MG63 (cell line): ENCODE measurements around the gene TEFM. TPM values are rescaled to one million over a fixed set of nuclear protein-coding genes. Genes with fewer than 3 reads are reported as not detected.
"Not testable (repeated sequence)": the region's sequence is repeated elsewhere in the genome, so short reads cannot be mapped to it uniquely, and the experiment has no call there.

Source experiments
- DNase-seq: peaks from one replicate; pipeline ENCODE4 v3.0.0-alpha.2; 2020
- H3K27me3 ChIP-seq: fragments of 250-450 bp; sonication (Bioruptor Pico); 2 replicates; pipeline ENCODE4 v1.5.1; 2020; ENCODE audit warnings: mild to moderate bottlenecking, moderate library complexity
- H3K36me3 ChIP-seq: fragments of 250-450 bp; sonication (Bioruptor Pico); 2 replicates; pipeline ENCODE4 v1.5.1; 2020; ENCODE audit warnings: mild to moderate bottlenecking, moderate library complexity
- H3K4me3 ChIP-seq: fragments of 250-450 bp; sonication (Bioruptor Pico); 2 replicates; pipeline ENCODE4 v1.5.1; 2020; ENCODE audit warnings: mild to moderate bottlenecking, moderate library complexity
- H3K9me3 ChIP-seq: fragments of 250-450 bp; sonication (Bioruptor Pico); 2 replicates; pipeline ENCODE4 v1.5.1; 2020; ENCODE audit warnings: mild to moderate bottlenecking, moderate library complexity
- total RNA-seq: library from RNA; depleted of rRNA; stranded (reverse); fragments of >200 nt; shearing (Covaris generic); gene quantifications from 2 replicates; pipeline ENCODE4 v1.2.3, GENCODE V29; 2014; ENCODE audit warnings: low replicate concordance; rRNA removed

The TEFM gene
- total RNA-seq = 18.7 and 38.6 TPM in 2 replicates

- peak; percentile 93 for DNase-seq
- H3K9me3 ChIP-seq = no peaks in the 10 kb centered on the region
These were observed at the start of gene TEFM for GRCh38 chr17:30906101-30906911. TEFM (minus strand) TSS chr17:30906238; CDS start chr17:30906198, 40 bp downstream.

GRCh38 chr17:30954046-30954830, 48.2 kb upstream of the TEFM start:
- Histone ChIP-seq H3K36me3 (no peaks in the 10 kb centered on the region), H3K4me3 (no peak overlapping the region), H3K9me3 (no peaks in the 10 kb centered on the region), H3K27me3 (no peaks in the 10 kb centered on the region)
- no peak for DNase-seq

More at GRCh38 chr17:30906101-30906911, at the start of gene TEFM:
- Histone ChIP-seq H3K36me3 (peaks cover 25% of the 10 kb centered on the region), H3K27me3 (no peaks in the 10 kb centered on the region), H3K4me3 (peak within 1 kb of the TSS; percentile 75)

GRCh38 chr17:30952638-30953393, 46.8 kb upstream of the TEFM start:
- Histone ChIP-seq H3K9me3 (no peaks in the 10 kb centered on the region), H3K36me3 (no peaks in the 10 kb centered on the region), H3K27me3 (no peaks in the 10 kb centered on the region), H3K4me3 (no peak overlapping the region)
- no peak for DNase-seq

- Histone ChIP-seq H3K9me3 (no peaks in the 10 kb centered on the region), H3K27me3 (no peaks in the 10 kb centered on the region), H3K4me3 (no peak overlapping the region), H3K36me3 (no peaks in the 10 kb centered on the region)
- DNase-seq = peak; percentile 67
These were observed 44.8 kb upstream of the TEFM start for GRCh38 chr17:30950669-30951399.

GRCh38 chr17:30950189-30950588, 44.2 kb upstream of the TEFM start:
- Histone ChIP-seq H3K36me3 (no peaks in the 10 kb centered on the region), H3K4me3 (no peak overlapping the region), H3K9me3 (no peaks in the 10 kb centered on the region), H3K27me3 (no peaks in the 10 kb centered on the region)
- no peak for DNase-seq

GRCh38 chr17:30947796-30948195, 41.8 kb upstream of the TEFM start:
- H3K4me3 ChIP-seq = no peak overlapping the region
- H3K9me3 ChIP-seq = no peaks in the 10 kb centered on the region
- H3K36me3 ChIP-seq = no peaks in the 10 kb centered on the region
- H3K27me3 ChIP-seq = no peaks in the 10 kb centered on the region
- DNase-seq = no peak

GRCh38 chr17:30942308-30943079, 36.5 kb upstream of the TEFM start:
- Histone ChIP-seq H3K9me3 (no peaks in the 10 kb centered on the region), H3K4me3 (no peak overlapping the region), H3K36me3 (no peaks in the 10 kb centered on the region), H3K27me3 (no peaks in the 10 kb centered on the region)
- no peak for DNase-seq

GRCh38 chr17:30939051-30939689, 33.1 kb upstream of the TEFM start:
- Histone ChIP-seq H3K36me3 (no peaks in the 10 kb centered on the region), H3K4me3 (no peak overlapping the region), H3K27me3 (no peaks in the 10 kb centered on the region), H3K9me3 (no peaks in the 10 kb centered on the region)
- DNase-seq = no peak

- no peaks in the 10 kb centered on the region for H3K36me3 ChIP-seq
- H3K9me3 ChIP-seq = no peaks in the 10 kb centered on the region
- DNase-seq = no peak
- H3K27me3 ChIP-seq = no peaks in the 10 kb centered on the region
- H3K4me3 ChIP-seq = no peak overlapping the region
These were observed 27.9 kb upstream of the TEFM start for GRCh38 chr17:30933966-30934365.

GRCh38 chr17:30931582-30931981, 25.5 kb upstream of the TEFM start:
- not testable (repeated sequence) for H3K36me3 ChIP-seq, H3K27me3 ChIP-seq, DNase-seq, H3K9me3 ChIP-seq, H3K4me3 ChIP-seq

- Histone ChIP-seq H3K36me3 (no peaks in the 10 kb centered on the region), H3K27me3 (no peaks in the 10 kb centered on the region), H3K9me3 (no peaks in the 10 kb centered on the region), H3K4me3 (no peak overlapping the region)
- DNase-seq = no peak
These were observed 24.5 kb upstream of the TEFM start for GRCh38 chr17:30930495-30930894.

- H3K9me3 ChIP-seq, H3K27me3 ChIP-seq, H3K36me3 ChIP-seq, DNase-seq, H3K4me3 ChIP-seq: not testable (repeated sequence)
These were observed 23.8 kb upstream of the TEFM start for GRCh38 chr17:30929861-30930260.

- Histone ChIP-seq H3K36me3 (no peaks in the 10 kb centered on the region), H3K4me3 (no peak overlapping the region), H3K27me3 (no peaks in the 10 kb centered on the region), H3K9me3 (no peaks in the 10 kb centered on the region)
- no peak for DNase-seq
These were observed 23.1 kb upstream of the TEFM start for GRCh38 chr17:30929081-30929633.

- H3K27me3 ChIP-seq = no peaks in the 10 kb centered on the region
- H3K36me3 ChIP-seq = no peaks in the 10 kb centered on the region
- no peak for DNase-seq
- H3K4me3 ChIP-seq = no peak overlapping the region
- H3K9me3 ChIP-seq = no peaks in the 10 kb centered on the region
These were observed 22.5 kb upstream of the TEFM start for GRCh38 chr17:30928584-30928983.

GRCh38 chr17:30927756-30928155, 21.7 kb upstream of the TEFM start:
- H3K36me3 ChIP-seq = no peaks in the 10 kb centered on the region
- no peak overlapping the region for H3K4me3 ChIP-seq
- H3K27me3 ChIP-seq = peaks cover 3% of the 10 kb centered on the region
- H3K9me3 ChIP-seq = no peaks in the 10 kb centered on the region
- DNase-seq = no peak
